ENCODE measurements around the gene TMEM95. TPM values are rescaled to one million over a fixed set of nuclear protein-coding genes. Genes with fewer than 3 reads are reported as not detected.
"Not testable (repeated sequence)": the region's sequence is repeated elsewhere in the genome, so short reads cannot be mapped to it uniquely, and the experiment has no call there.

The TMEM95 gene
- polyA plus RNA-seq, 1 donor (not counting 4 experiments of a cell fraction or from before 2014, with no cell fraction given): not detected

GRCh38 chr17:7332111-7332510 lies 22.8 kb upstream of the TMEM95 start:
- no peak overlapping the region for H3K4me3 ChIP-seq (ENCODE audit: control insufficient read depth in 2 of 3, extremely low read depth in 1 of 3, insufficient read depth in 2 of 3, low read depth in 1 of 3, low read length in 3 of 3)
- H3K4me2 ChIP-seq (ENCODE audit: control insufficient read depth, extremely low read depth, insufficient read depth, low read depth, low read length): no peak overlapping the region
- peaks cover 8% of the 10 kb centered on the region for H3K4me1 ChIP-seq (ENCODE audit: control insufficient read depth, extremely low read depth, insufficient read depth, low read length)
- FAIRE-seq (no peak), DNase-seq (ENCODE audit: low read depth, low spot score) (no peak)
- H3K9me1 ChIP-seq (ENCODE audit: control insufficient read depth, extremely low read depth, insufficient read depth, low read length): peaks cover 2% of the 10 kb centered on the region
- no peaks in the 10 kb centered on the region for H3K9me3 ChIP-seq (ENCODE audit: control insufficient read depth, low read depth, low read length)
- dilution Hi-C loops (cut with MboI; ENCODE audit: extremely low pct_ligation_motif_present, low sequenced_read_pairs): no loop called here
- H3K79me2 ChIP-seq (ENCODE audit: control insufficient read depth, insufficient read depth, low read length): peaks cover 16% of the 10 kb centered on the region
- no peaks in the 10 kb centered on the region for H3K27me3 ChIP-seq (ENCODE audit: control insufficient read depth, extremely low read depth, insufficient read depth, low read length)
- H3K36me3 ChIP-seq (ENCODE audit: control insufficient read depth in 2 of 2, extremely low read depth in 1 of 2, insufficient read depth in 2 of 2, low read length in 2 of 2): peaks cover 0 to under 1% of the 10 kb centered on the region in 2 experiments
- TF ChIP-seq EZH2 (IDR thresholded peaks at IDR 0.05; ENCODE audit: low read length) (no peak), CTCF (optimal IDR thresholded peaks at IDR 0.05 in 1 of 3, IDR thresholded peaks at IDR 0.05 in 1 of 3, conservative IDR thresholded peaks at IDR 0.05 in 1 of 3; ENCODE audit: extremely low read depth in 1 of 3, insufficient read depth in 2 of 3, low read length in 3 of 3) (no peak)
- H3K27ac ChIP-seq (ENCODE audit: control insufficient read depth, insufficient read depth, low read length): no peak overlapping the region
- H2AFZ ChIP-seq (ENCODE audit: control insufficient read depth, low read length): no peak overlapping the region
- no peaks in the 10 kb centered on the region for H4K20me1 ChIP-seq (ENCODE audit: control insufficient read depth, extremely low read depth, insufficient read depth, low read length)
- H3K9ac ChIP-seq (ENCODE audit: control insufficient read depth, extremely low read depth, insufficient read depth, low read length): no peak overlapping the region

GRCh38 chr17:7332600-7333069 lies 22.3 kb upstream of the TMEM95 start:
- H4K20me1 ChIP-seq (ENCODE audit: control insufficient read depth, extremely low read depth, insufficient read depth, low read length); H3K9ac ChIP-seq (ENCODE audit: control insufficient read depth, extremely low read depth, insufficient read depth, low read length); H3K9me1 ChIP-seq (ENCODE audit: control insufficient read depth, extremely low read depth, insufficient read depth, low read length); H3K9me3 ChIP-seq (ENCODE audit: control insufficient read depth, low read depth, low read length); H3K27ac ChIP-seq (ENCODE audit: control insufficient read depth, insufficient read depth, low read length); H3K4me1 ChIP-seq (ENCODE audit: control insufficient read depth, extremely low read depth, insufficient read depth, low read length); DNase-seq (ENCODE audit: low read depth, low spot score); dilution Hi-C loops (cut with MboI; ENCODE audit: extremely low pct_ligation_motif_present, low sequenced_read_pairs); H2AFZ ChIP-seq (ENCODE audit: control insufficient read depth, low read length); H3K4me3 ChIP-seq (ENCODE audit: control insufficient read depth in 2 of 3, extremely low read depth in 1 of 3, insufficient read depth in 2 of 3, low read depth in 1 of 3, low read length in 3 of 3); H3K36me3 ChIP-seq (ENCODE audit: control insufficient read depth in 2 of 2, extremely low read depth in 1 of 2, insufficient read depth in 2 of 2, low read length in 2 of 2); H3K4me2 ChIP-seq (ENCODE audit: control insufficient read depth, extremely low read depth, insufficient read depth, low read depth, low read length); H3K27me3 ChIP-seq (ENCODE audit: control insufficient read depth, extremely low read depth, insufficient read depth, low read length): not testable (repeated sequence)
- peak; percentile 23 for FAIRE-seq
- H3K79me2 ChIP-seq (ENCODE audit: control insufficient read depth, insufficient read depth, low read length): peaks cover 12% of the 10 kb centered on the region

- FAIRE-seq (no peak), DNase-seq (ENCODE audit: low read depth, low spot score) (no peak)
- H3K9ac ChIP-seq (ENCODE audit: control insufficient read depth, extremely low read depth, insufficient read depth, low read length): no peak overlapping the region
- peaks cover 3% of the 10 kb centered on the region for H3K4me1 ChIP-seq (ENCODE audit: control insufficient read depth, extremely low read depth, insufficient read depth, low read length)
- no peaks in the 10 kb centered on the region for H3K9me3 ChIP-seq (ENCODE audit: control insufficient read depth, low read depth, low read length)
- H4K20me1 ChIP-seq (ENCODE audit: control insufficient read depth, extremely low read depth, insufficient read depth, low read length): no peaks in the 10 kb centered on the region
- H3K27me3 ChIP-seq (ENCODE audit: control insufficient read depth, extremely low read depth, insufficient read depth, low read length): no peaks in the 10 kb centered on the region
- dilution Hi-C loops (cut with MboI; ENCODE audit: extremely low pct_ligation_motif_present, low sequenced_read_pairs): no loop called here
- no peaks in the 10 kb centered on the region for H3K9me1 ChIP-seq (ENCODE audit: control insufficient read depth, extremely low read depth, insufficient read depth, low read length)
- TF ChIP-seq EZH2 (IDR thresholded peaks at IDR 0.05; ENCODE audit: low read length): no peak
- TF ChIP-seq CTCF (optimal IDR thresholded peaks at IDR 0.05 in 1 of 3, IDR thresholded peaks at IDR 0.05 in 1 of 3, conservative IDR thresholded peaks at IDR 0.05 in 1 of 3; ENCODE audit: extremely low read depth in 1 of 3, insufficient read depth in 2 of 3, low read length in 3 of 3): no peak
- no peak overlapping the region for H3K4me2 ChIP-seq (ENCODE audit: control insufficient read depth, extremely low read depth, insufficient read depth, low read depth, low read length)
- H3K79me2 ChIP-seq (ENCODE audit: control insufficient read depth, insufficient read depth, low read length): no peaks in the 10 kb centered on the region
- no peak overlapping the region for H3K27ac ChIP-seq (ENCODE audit: control insufficient read depth, insufficient read depth, low read length)
- no peak overlapping the region for H2AFZ ChIP-seq (ENCODE audit: control insufficient read depth, low read length)
- H3K4me3 ChIP-seq (ENCODE audit: control insufficient read depth in 2 of 3, extremely low read depth in 1 of 3, insufficient read depth in 2 of 3, low read depth in 1 of 3, low read length in 3 of 3): no peak overlapping the region
- no peaks in the 10 kb centered on the region for H3K36me3 ChIP-seq (ENCODE audit: control insufficient read depth in 2 of 2, extremely low read depth in 1 of 2, insufficient read depth in 2 of 2, low read length in 2 of 2)
Measured at GRCh38 chr17:7334938-7335538, 19.9 kb upstream of the TMEM95 start.

- dilution Hi-C loops (cut with MboI; ENCODE audit: extremely low pct_ligation_motif_present, low sequenced_read_pairs); H3K9me3 ChIP-seq (ENCODE audit: control insufficient read depth, low read depth, low read length); H4K20me1 ChIP-seq (ENCODE audit: control insufficient read depth, extremely low read depth, insufficient read depth, low read length); DNase-seq (ENCODE audit: low read depth, low spot score); FAIRE-seq; H3K9me1 ChIP-seq (ENCODE audit: control insufficient read depth, extremely low read depth, insufficient read depth, low read length); H3K4me3 ChIP-seq (ENCODE audit: control insufficient read depth in 2 of 3, extremely low read depth in 1 of 3, insufficient read depth in 2 of 3, low read depth in 1 of 3, low read length in 3 of 3); H2AFZ ChIP-seq (ENCODE audit: control insufficient read depth, low read length); H3K36me3 ChIP-seq (ENCODE audit: control insufficient read depth in 2 of 2, extremely low read depth in 1 of 2, insufficient read depth in 2 of 2, low read length in 2 of 2); H3K9ac ChIP-seq (ENCODE audit: control insufficient read depth, extremely low read depth, insufficient read depth, low read length); H3K79me2 ChIP-seq (ENCODE audit: control insufficient read depth, insufficient read depth, low read length); H3K27ac ChIP-seq (ENCODE audit: control insufficient read depth, insufficient read depth, low read length); H3K4me2 ChIP-seq (ENCODE audit: control insufficient read depth, extremely low read depth, insufficient read depth, low read depth, low read length); H3K4me1 ChIP-seq (ENCODE audit: control insufficient read depth, extremely low read depth, insufficient read depth, low read length); H3K27me3 ChIP-seq (ENCODE audit: control insufficient read depth, extremely low read depth, insufficient read depth, low read length): not testable (repeated sequence)
Measured at GRCh38 chr17:7335765-7336164, 19.2 kb upstream of the TMEM95 start.

Measured in keratinocyte (primary cell).